NCI-H2081 treated with DMSO at 0.1 percent for 48 hours (cell line): ENCODE results near the gene TICRR.
"Not testable (repeated sequence)": the region's sequence is repeated elsewhere in the genome, so short reads cannot be mapped to it uniquely, and the experiment has no call there.

Experiments used
- DNase-seq: peaks from one replicate; lab custom pipeline; 2025; lab: John Stamatoyannopoulos, UW

The TICRR gene

DNA sequence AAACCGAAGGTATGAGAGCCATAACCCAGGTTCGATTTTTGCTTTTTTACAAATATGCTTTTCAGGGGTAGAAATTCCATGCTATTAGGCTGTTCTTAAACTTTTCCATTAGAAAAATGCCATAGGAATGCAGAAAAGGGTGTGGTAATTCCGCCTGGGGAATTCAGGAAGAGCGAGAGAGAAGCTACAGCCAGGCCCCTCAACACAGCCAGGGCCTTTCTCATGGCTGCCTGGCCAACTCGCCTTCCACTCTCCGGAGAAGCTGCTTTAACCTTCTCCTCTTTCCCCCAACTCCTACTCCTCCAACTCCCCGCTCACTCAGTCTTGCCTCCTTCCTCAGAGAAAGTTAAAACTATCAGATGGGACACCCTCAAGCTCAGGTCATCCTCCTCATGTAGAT is 9.1 kb upstream of the TICRR start:
- DNase-seq, result no peak

DNA sequence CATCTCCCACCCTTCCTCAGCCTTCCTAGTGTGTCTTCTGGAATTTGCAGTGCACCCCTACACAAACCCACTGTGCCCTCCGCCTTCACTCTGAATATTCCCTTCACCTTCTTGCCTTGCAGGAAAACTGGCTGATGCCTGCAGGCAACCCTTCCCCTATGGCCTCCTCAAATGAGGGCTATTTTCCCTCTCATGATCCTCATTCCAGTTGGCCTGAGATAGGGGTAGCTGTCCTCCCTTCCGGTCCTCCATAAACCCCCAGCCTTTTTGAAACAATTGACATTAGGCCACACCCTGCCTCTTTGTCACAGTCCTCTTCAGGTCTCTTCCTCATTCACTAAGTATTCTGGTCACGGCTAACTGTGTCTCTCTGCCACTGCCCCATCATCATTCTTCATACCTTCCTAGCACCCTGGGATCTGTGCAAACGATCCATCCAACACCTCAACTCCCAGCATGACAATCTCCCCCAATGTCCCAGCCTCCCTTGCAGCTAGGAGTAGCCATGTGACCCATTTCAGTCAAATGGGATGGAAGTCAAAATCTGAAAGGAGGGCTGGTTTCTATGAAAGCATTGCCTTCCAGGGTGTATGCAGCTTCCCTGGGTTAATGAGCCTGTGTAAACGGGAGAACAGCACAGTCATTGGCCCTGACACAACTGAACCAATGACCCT is 8.5 kb upstream of the TICRR start:
- DNase-seq, result no peak

DNA sequence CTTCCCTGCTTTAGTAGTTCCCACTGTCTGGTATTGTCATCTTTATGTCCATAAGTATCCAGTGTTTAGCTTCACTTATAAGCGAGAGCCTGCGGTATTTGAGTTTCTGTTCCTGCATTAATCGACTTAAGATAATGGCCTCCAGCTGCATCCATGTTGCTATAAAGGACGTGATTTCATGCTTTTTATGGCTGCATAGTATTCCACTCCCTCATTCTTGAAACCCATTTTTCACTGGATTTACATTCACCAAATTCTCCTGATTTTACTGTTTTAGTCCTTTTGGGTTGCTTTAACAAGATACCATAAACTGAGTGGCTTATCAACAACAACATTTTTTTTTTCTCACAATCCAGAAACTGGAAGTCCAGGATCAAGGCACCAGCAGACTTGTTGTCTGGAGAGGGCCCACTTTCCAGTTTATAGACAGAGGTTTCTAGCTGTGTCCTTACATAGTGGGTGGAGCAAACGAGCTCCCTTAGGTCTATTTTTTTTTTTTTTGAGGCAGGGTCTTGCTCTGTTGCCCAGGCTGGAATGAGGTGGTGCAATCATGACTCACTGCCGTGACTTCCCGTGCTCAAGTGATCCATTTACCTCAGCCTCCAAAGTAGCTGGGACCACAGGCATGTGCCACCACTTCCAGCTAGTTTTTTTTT is 6.1 kb upstream of the TICRR start:
- no peak for DNase-seq

DNA sequence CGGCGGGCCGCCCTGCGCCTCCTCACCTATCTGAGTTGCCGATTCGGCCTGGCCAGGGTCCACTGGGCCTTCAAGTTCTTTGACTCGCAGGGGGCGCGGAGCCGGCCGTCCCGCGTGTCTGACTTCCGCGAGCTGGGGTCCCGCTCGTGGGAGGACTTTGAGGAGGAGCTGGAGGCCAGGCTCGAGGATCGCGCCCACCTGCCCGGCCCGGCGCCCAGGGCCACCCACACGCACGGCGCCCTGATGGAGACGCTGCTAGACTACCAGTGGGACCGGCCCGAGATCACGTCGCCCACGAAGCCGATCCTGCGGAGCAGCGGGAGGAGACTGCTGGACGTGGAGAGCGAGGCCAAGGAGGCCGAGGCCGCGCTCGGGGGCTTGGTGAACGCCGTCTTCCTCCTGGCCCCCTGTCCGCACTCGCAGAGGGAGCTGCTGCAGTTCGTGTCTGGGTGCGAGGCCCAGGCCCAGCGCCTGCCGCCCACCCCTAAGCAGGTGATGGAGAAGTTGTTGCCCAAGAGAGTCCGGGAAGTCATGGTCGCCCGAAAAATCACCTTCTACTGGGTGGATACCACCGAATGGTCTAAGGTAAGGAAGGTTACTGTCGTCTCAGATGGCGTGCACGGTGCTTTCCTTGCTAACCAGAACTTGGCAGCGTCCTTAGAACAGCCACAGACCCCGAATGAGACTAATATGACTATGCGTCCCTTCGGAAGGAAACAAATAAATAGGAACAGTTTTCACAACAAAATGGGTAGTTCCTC is 567 bp downstream of the TICRR start:
- DNase-seq, result no peak

DNA sequence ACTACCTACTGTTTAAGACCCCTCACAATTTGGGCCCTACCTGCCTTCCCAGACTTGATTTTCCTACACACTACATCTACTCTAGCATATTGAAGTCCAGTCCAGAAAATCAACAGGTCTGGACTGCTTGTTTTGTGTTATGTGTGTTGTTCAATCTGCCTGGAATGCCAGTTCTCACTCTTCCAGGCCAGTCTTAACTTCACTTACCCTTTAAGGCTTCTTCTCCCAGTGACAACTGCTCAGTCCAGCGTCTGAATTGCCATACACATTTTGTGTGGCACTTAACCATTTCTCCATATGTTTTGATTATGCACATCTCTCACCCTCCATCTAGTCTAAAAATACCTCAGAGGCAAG is 1.1 kb downstream of the TICRR start:
- DNase-seq, result no peak

DNA sequence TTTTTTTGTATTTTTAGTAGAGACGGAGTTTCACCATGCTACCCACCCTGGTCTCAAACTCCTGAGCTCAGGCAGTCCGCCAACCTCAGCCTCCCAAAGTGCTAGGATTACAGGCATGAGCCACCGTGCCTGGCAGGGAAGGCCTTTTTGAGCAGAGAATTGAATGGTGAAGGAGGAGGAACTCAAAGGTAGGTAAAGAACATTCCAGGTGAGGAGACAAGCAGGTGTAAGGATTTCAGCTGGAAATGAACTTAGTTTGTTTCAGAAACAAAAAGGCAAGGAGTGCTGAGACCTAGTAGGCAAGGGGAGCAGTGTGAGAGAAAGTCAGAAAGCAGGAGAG is 2.5 kb downstream of the TICRR start:
- DNase-seq, result no peak

DNA sequence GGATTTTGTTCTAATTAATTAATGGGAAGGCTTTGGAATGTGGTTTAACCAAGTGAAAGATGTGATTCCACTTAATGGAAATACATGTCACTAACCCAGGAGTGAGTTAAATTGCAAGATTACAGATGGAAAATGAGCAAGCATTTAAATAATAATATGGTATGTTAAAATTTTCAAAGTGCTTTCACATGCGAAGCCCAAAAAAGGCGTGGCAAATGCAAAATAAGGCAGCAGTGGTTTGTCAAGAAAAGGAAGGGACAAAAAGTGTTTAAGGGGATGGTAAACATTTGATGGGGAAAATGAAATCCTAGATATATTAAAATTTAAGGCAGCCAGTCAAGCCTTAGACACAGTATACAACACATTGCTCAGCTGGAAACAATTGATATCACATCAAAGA is 2.9 kb downstream of the TICRR start:
- no peak for DNase-seq

DNA sequence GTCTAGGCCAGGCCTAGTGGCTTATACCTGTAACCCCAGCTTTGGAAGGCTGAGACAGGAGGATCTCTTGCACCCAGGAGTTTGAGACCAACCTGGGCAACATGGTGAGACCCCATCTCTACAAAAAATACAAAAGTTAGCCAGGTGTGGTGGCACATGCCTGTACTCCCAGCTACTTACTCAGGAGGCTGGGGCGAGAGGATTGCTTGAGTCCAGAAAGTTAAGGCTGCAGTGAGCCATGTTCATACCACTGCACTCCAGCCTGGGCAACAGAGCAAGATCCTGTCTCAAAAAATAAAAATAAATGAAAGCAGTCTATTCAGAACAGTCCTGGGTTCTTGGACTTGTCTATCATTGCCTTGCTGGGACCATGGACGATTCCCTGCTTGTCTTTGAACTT is 5.5 kb downstream of the TICRR start:
- DNase-seq, result not testable (repeated sequence)

DNA sequence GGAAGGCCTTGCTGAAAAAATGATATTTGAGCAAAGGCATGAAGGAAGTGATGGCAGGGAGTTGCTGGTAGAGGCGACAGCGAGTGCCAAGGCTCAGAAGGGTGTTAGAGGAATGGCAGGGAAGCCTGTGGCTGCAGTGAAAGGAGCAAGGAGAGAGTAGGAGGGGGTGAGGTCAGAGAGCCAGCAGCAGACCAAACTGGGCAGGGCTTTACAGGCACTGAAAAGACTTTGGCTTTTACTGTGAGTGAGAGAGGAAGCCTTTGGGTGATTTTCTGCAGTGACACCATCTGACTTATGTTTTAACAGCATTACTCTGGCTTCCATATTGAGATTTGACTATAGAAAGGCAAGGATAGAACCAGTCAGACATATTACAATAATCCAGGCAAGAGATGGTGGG is 11.4 kb downstream of the TICRR start:
- no peak for DNase-seq

DNA sequence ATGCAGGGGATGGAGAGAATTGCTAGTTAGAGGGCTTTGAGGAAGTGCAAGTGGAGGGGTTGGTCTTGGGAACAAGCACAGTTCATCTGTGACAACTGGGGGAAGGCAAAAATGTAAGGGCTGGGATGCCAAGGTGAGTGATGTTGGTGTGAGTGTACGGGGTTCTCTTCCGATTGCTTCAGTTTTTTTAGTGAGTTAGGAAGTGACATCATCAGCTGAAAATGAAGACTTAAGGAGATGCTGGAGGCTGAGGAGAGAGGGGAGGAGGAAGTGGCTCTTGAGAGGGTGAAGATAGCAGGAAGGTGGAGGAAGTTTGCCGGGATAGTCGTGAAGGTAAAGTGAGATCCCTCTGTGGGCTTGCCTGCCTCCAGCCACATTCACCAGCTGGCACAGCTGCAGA is 12.7 kb downstream of the TICRR start:
- DNase-seq, result no peak

DNA sequence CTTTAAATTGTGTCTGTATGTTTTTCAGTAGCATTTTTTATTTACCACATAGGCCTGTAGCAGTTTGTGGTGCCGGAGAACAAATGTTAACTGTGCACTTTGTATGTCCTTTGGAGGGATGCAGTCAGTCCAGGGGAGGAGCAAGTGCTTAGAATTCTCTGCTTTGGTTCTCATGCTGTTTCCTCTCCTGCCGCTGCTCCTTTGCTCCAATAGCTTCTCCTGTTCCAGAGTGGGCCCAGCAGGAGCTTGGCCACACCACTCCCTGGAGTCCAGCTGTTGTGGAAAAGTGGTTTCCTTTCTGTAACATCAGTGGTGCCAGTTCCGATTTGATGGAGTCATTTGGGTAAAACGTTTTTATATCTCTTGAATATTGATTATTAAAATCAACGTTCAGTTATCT is 16.6 kb downstream of the TICRR start:
- no peak for DNase-seq

DNA sequence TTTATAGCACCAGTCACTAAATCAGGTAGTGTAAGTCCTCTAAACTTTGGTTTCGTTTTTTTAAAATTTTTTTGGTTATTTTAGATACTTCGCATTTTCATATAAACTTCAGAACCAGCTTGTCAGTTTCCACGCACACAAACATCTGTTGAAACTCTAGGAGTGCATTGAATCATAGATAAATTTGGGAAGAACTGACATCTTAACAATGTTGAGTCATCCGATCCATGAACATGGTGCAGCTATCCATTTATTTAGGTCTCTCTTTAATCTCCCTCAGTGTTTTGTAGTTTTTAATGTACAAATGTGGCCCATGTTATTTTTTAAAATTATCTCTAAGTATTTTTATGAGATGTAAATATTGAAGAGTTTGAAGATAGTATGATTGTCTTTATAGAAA is 17.7 kb downstream of the TICRR start:
- no peak for DNase-seq

DNA sequence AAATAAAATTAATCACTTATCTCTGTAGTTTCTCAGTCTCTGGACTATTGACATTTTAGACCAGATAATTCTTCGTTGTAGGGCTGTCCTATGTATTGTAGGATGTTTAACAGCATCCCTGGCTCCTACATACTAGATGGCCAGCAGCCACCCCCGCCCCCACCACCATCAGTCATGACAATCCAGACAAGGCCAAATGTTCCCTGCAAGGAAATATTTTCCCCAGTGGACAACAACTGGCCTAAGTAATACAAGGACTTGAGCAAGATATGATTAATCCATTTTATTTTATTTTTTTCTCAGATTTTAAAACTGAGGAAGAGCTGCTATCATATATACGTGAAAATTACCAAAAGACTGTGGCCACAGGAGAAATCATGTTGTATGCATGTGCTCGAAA is 23.8 kb downstream of the TICRR start:
- DNase-seq, result no peak

DNA sequence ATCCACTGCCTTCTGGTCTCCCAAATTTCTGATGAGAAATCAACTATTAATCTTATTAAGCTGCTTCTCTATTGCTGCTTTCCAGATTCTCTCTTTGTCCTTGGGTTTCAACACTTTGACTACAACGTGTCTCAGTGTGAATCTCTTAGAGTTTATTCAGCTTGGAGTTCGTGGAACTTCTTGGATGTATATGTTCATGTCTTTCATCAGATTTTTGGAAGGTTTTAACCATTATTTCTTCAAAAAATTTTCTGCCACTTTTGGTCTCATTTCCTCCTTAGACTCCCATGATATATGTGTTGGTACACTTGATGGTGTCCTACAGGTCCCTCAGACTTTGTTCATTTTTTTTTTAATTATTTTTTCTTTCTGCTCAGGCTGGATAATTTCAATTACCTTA is 36.0 kb downstream of the TICRR start:
- no peak for DNase-seq

DNA sequence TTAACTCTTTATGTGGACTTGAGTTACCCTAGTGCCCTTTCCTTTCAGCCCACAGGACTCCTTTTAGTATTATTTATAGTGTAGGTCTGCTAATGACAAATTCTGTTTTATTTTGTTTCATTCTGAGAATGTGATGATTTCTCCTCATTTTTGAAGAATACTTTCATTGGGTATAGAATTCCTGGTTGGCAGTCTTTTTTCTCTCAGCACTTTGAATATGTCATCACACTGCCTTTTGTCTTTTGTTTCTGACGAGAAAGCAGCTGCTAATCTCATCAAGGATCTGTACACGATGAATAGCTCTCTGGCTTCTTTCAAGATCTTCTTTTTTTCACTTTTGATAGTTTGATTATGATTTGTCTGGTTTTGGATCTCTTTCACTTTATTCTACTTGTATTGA is 37.8 kb downstream of the TICRR start:
- no peak for DNase-seq

DNA sequence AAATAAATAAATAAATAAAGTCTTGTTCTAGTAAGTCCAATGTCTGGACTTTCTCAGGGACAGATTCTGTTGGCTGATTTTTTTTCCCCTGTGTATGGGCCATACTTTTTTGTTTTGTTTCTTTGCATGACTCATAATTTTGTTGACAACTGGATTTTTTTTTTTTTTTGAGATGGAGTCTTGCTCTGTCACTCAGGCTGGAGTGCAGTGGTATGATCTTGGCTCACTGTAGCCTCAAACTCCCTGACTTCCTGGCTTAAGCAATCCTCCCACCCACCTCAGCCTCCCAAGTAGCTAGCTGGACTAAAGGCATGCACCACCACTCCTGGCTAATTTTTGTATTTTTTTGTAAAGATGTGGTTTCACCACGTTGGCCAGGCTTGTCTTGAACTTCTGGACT is 38.9 kb downstream of the TICRR start:
- DNase-seq, result no peak

DNA sequence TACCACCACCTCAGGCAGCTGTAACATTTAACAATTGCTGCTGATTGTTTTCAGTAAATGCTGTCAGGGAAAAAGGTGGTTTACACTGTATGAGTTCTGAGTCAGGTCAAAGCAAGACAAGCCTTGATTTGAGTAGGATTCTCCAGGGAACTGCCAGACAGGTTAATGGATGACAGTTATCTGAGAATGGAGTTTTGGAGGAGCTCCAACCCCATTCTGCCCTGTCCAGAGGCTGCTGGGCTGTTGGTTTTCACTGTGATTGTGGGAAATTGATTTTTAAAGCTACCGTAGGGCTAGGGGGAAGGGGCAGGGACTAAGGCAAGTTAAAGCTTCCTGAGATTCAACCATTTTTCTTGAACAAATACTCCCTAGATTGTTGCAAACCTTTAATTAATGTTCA is 39.9 kb downstream of the TICRR start:
- no peak for DNase-seq

DNA sequence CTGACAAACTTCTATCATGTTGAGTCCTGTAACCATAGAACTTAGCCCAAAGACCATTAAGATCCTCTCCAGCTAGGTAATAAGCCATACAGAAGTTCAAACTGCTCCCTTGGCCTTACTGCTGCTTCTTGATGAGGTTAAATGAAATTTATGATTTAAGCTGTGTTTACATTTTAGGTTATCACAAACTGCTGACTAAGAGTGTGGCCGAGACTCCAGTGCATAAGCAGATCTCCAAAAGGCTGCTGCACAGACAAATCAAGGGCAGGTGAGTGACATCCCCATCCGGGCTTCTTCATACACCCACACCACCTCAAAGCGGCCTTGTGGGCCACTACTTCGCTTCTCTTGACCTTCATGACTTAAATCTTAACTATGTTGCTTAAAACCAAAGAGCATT is 41.0 kb downstream of the TICRR start:
- no peak for DNase-seq

DNA sequence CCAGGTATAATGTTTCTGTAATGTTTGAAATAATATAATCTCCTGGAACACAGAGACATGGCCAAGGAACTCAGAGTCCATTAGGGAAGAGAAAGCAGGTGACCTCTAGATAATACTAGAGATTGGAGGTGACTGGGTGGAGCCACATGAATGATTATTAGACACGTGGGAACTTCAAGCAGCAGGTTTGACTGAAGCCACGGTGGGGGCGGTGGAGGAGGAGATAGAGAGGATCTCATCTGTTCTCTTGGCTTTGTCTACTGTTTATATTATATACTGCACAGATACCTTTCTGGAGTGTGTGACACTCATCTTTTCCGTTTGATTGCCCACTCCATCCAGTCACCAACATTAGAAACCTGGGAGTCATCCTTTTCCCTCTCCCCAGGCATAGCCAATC is 46.3 kb downstream of the TICRR start:
- DNase-seq, result no peak

DNA sequence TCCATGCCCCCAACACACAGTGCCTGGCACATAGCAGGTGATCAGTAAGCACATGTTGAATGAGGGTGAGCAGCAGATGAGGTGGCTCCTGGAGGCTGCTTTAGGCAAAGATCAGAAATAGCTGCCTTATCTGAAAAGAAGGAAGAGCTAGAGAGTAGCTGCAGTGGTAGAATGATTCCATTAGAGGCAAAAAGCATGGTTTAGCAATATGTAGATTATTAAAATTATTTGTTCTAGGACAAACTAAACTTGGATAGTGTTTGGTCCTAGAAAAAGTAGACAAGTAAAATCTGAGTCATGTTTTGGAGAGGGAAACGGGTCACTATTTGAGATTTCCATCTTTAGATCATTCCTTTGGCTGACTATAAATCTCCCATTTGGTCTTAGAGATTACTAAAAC is 47.9 kb downstream of the TICRR start:
- DNase-seq, result no peak

DNA sequence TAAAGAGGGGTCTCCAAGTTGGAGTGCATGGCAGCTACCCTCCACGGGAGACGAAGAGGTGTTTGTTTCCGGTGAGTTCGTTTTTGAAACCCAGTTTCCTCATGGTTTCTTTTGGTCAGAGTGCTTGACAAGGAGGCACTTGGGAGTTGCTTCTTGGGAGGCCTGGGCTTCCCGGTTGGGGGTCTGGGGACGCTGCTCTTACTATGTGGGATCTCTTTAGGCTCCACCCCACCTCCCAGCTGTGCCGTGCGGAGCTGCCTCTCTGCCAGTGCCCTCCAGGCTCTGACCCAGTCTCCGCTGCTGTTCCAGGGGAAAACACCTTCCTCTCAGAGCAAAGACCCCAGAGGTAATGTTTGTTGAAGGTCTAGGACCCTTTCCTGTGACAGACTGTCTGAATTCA is 50.4 kb downstream of the TICRR start:
- no peak for DNase-seq

DNA sequence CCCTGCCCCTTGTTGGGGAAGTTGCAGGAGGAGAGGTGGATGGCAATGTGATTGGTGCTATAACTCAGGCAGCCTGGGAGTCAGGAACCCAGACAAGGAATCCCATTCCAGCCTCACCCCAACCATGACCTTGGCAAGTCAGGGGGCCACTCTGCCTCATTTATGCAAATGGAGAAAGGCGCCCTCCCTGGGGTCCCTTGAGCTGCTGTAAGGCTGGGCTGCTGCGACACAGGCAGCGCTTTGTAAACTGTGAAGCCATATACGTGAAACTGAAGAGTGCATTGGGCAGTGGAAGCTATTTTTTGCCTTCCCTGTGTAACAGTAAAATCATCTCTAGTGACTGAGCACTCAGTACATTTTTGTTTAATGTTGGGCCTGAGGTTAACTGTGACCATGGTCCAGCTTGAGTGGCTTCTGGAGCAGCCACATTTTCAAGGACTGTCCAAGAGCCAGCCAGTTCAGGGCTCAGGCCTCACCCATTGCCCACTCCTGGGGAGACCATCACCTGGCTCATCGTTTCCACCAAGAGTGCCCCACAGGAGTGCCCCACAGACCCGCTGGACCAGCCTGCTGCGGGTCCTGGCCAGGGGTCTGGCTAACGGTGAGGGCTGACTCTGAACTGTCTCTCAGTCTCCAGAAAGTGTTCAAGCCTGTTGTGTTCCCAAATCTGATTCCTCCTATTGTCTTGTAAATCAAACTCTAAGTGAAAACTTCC is 52.1 kb downstream of the TICRR start:
- DNase-seq, result no peak

DNA sequence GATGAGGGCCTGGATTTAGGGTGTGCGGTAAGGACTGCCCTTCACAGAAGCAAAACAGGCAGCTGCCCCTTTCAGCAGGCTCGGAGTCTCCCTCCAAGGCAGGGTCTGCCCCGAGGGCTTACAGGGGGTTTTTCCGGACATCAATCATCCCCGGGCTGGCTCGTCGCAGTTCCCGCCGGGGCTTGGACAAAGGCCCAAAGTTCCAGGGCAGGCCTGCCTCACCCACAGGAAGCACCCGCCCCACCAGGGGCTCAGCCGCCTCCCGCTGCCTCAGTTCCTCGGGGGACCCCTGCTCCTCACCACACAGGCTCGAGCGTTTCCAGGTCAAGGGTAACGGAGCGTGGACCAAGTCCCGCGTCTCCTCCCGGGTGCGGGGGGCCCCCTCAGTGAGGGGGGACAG is 53.0 kb downstream of the TICRR start:
- DNase-seq, result no peak
